B cell (primary cell): ENCODE results near the gene TRMT2A.

Experiments used
- EZH2 ChIP-seq: IDR thresholded peaks from 2 replicates; pipeline ENCODE4 v1.6.1; 2012; ENCODE audit warnings: borderline replicate concordance, low read depth, mild to moderate bottlenecking, moderate library complexity, low read length; ENCODE audit not compliant: insufficient read depth, poor library complexity, severe bottlenecking
- TF ChIP-seq, protein P1 (sequence below): fragments of 200-600 bp; IDR thresholded peaks from one replicate; pipeline ENCODE4 v1.8.0; 2022; ENCODE audit warnings: antibody characterized with exemption, mild to moderate bottlenecking

DNA sequence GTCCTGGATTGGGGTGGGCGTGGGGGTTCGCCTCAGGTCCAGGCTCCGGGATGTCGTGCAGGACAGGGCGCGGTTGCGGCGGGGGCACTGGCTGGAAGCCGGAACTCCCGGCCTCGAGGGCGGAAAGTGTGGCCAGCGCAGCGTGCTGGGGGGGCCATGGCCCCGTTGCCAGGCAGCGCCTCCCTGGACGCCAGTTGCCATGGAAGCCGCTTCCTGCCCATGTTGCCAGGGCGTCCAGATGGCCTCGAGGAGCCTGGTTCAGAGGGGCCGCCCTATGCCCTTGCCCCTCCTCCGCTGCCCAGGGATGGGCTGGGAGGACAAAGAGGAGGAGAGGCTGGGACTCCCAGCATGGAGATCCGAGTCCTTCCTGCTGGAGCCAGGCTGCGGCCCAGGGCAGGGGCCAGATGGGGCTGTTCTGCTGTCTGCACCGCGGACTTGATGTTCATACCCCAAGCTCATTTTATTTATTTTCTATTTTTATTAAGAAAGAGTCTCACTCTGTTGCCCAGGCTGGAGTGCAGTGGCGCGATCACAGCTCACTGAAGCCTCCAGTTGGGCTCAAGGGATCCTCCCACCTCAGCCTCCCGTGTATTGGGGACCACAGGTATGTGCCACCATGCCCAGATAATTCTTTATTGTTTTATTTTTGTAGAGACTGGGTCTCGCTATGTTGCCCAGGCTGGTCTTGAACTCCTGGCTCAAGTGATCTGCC lies 38.5 kb upstream of the TRMT2A start:
- TF ChIP-seq, protein P1, sequence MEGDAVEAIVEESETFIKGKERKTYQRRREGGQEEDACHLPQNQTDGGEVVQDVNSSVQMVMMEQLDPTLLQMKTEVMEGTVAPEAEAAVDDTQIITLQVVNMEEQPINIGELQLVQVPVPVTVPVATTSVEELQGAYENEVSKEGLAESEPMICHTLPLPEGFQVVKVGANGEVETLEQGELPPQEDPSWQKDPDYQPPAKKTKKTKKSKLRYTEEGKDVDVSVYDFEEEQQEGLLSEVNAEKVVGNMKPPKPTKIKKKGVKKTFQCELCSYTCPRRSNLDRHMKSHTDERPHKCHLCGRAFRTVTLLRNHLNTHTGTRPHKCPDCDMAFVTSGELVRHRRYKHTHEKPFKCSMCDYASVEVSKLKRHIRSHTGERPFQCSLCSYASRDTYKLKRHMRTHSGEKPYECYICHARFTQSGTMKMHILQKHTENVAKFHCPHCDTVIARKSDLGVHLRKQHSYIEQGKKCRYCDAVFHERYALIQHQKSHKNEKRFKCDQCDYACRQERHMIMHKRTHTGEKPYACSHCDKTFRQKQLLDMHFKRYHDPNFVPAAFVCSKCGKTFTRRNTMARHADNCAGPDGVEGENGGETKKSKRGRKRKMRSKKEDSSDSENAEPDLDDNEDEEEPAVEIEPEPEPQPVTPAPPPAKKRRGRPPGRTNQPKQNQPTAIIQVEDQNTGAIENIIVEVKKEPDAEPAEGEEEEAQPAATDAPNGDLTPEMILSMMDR = no peak
- TF ChIP-seq EZH2 = no peak
